ENCODE results near the gene NTMT2. TPM values are rescaled to one million over a fixed set of nuclear protein-coding genes. Genes with fewer than 3 reads are reported as not detected.

NTMT2 gene
- total RNA-seq (not detected in 2 replicates), polyA plus RNA-seq (not detected in 2 replicates), polyA minus RNA-seq (not detected in 2 replicates)
- total RNA-seq (2013): not detected

DNA sequence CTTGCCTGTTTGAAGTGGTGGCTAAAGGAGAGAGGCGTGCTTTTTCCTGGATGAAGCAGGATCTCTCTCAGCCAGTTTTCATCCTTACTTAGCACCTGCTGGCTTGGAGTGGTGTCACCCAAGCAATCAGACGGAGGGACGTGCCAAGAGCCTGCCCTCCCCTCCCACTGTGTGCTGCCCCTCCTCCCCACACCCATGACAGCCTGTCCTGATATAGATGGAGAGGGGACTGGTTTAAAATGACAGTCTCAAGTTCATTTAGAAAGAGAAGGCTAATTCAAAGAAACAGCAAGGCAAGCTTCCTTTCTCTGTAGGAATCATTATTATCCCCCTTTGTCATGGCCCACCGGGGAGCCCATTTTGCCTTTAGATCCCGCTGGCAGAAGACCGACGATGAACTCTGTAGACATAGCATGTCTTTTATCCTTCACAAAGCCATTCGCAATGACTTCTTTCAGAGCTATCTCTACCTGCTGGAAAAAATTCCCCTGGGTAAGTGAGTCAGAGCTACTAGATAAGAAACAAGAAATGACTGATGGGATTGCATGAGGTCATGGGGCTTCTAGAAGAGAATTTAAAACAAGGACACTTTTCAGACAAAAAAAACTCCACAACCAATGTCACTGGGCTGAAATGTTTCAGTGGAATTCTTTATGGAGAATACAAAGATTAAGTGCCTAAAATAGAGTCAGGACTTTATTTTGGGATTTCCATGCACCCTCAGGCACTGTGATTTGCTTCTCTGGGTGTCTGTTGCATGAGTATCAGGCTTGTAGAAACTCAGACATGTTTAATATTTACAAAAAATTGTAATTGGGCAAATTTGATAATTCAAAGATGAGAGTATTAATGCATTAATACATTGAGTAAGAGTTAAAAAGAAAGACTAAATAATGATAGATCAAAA is at the start of gene NTMT2:
Gene NTMT2, plus strand, starts transcription at position 190 of the 907 bp plus-strand sequence. Its CDS starts 149 bp downstream, at position 339.
- DNase-seq (no peak), ATAC-seq (ENCODE audit: low read depth) (no peak)
- Mint-ChIP-seq H3K4me1 (no peaks in the 10 kb centered on the region), H3K9me3 (ENCODE audit: insufficient read depth) (peaks cover 4% of the 10 kb centered on the region), H3K4me3 (no peak within 1 kb of the TSS), H3K27ac (no peak within 1 kb of the TSS), H3K27me3 (peaks cover 14% of the 10 kb centered on the region)
- intact Hi-C loops (cut with micrococcal nuclease): no loop called here
- H4K20me1 ChIP-seq (ENCODE audit: control insufficient read depth, insufficient read depth, low read length, poor library complexity, severe bottlenecking): no peaks in the 10 kb centered on the region
- no peaks in the 10 kb centered on the region for H3K79me2 ChIP-seq (ENCODE audit: control insufficient read depth, insufficient read depth, low read length)
- ChIA-PET POLR2A (no interaction called here), CTCF (no interaction called here)
- H3K9ac ChIP-seq (ENCODE audit: low read length): no peak within 1 kb of the TSS
- no peaks in the 10 kb centered on the region for H3K9me3 ChIP-seq (ENCODE audit: control extremely low read depth in 1 of 3, control insufficient read depth in 2 of 3, insufficient read depth in 1 of 3, low read length in 2 of 3)
- H3K27me3 ChIP-seq (replicated peaks in 1 of 4; ENCODE audit: control extremely low read depth in 1 of 4, control insufficient read depth in 3 of 4, insufficient read depth in 4 of 4, low read length in 3 of 4): no peaks in the 10 kb centered on the region
- no peak within 1 kb of the TSS for H2AFZ ChIP-seq (ENCODE audit: insufficient read depth, low read depth, low read length, poor library complexity, severe bottlenecking)
- H3K4me3 ChIP-seq (ENCODE audit: control extremely low read depth in 1 of 5, extremely low read depth in 1 of 5, insufficient read depth in 1 of 5, low read depth in 2 of 5, low read length in 4 of 5): no peak within 1 kb of the TSS
- H3K4me1 ChIP-seq (ENCODE audit: control insufficient read depth in 2 of 2, insufficient read depth in 2 of 2, low read length in 2 of 2): no peaks in the 10 kb centered on the region
- H3K4me2 ChIP-seq (replicated peaks; ENCODE audit: low read depth, low read length, poor library complexity, severe bottlenecking): no peak within 1 kb of the TSS
- 25% methylated on average over 1 of the region's 8 CpGs for WGBS (ENCODE audit: insufficient coverage)
- TF ChIP-seq, protein P1, sequence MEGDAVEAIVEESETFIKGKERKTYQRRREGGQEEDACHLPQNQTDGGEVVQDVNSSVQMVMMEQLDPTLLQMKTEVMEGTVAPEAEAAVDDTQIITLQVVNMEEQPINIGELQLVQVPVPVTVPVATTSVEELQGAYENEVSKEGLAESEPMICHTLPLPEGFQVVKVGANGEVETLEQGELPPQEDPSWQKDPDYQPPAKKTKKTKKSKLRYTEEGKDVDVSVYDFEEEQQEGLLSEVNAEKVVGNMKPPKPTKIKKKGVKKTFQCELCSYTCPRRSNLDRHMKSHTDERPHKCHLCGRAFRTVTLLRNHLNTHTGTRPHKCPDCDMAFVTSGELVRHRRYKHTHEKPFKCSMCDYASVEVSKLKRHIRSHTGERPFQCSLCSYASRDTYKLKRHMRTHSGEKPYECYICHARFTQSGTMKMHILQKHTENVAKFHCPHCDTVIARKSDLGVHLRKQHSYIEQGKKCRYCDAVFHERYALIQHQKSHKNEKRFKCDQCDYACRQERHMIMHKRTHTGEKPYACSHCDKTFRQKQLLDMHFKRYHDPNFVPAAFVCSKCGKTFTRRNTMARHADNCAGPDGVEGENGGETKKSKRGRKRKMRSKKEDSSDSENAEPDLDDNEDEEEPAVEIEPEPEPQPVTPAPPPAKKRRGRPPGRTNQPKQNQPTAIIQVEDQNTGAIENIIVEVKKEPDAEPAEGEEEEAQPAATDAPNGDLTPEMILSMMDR (IDR thresholded peaks at IDR 0.05): no peak
- TF ChIP-seq EZH2 (IDR thresholded peaks at IDR 0.05; ENCODE audit: borderline replicate concordance, insufficient read depth, low read depth, low read length, poor library complexity, severe bottlenecking): no peak
- no peaks in the 10 kb centered on the region for H3K36me3 ChIP-seq (replicated peaks in 1 of 2; ENCODE audit: control extremely low read depth in 1 of 2, control insufficient read depth in 1 of 2, extremely low read depth in 1 of 2, insufficient read depth in 2 of 2, low read length in 1 of 2)
- no peak within 1 kb of the TSS for H3K27ac ChIP-seq (ENCODE audit: low read length in 2 of 2)
